ENCODE measurements around the gene SUFU. TPM values are rescaled to one million over a fixed set of nuclear protein-coding genes. Genes with fewer than 3 reads are reported as not detected.

SUFU gene
- total RNA-seq, 1 donor from 2014 or later = 14.3 TPM

GRCh38 chr10:102597131-102597991 is 93.6 kb downstream of the SUFU start:
- Histone ChIP-seq H3K27me3 (ENCODE audit: low read depth) (no peaks in the 10 kb centered on the region), H3K4me3 (no peak overlapping the region), H3K9me3 (no peaks in the 10 kb centered on the region), H3K27ac (peak overlapping the region; percentile 47), H3K36me3 (peaks cover 69% of the 10 kb centered on the region), H3K4me1 (peaks cover 73% of the 10 kb centered on the region)
- no peak for TF ChIP-seq CTCF (IDR thresholded peaks at IDR 0.05)
- DNase-seq = no peak
- ATAC-seq = peak in 1 of 2 donors; percentile 15
- intact Hi-C loops (cut with DNase I) = no loop called here

- ATAC-seq (no peak), DNase-seq (no peak)
- Histone ChIP-seq H3K4me3 (no peak overlapping the region), H3K27ac (peak overlapping the region; percentile 47), H3K27me3 (ENCODE audit: low read depth) (no peaks in the 10 kb centered on the region), H3K4me1 (peaks cover 82% of the 10 kb centered on the region), H3K9me3 (no peaks in the 10 kb centered on the region), H3K36me3 (peaks cover 74% of the 10 kb centered on the region)
- intact Hi-C loops (cut with DNase I) = no loop called here
- TF ChIP-seq CTCF (IDR thresholded peaks at IDR 0.05) = no peak
Measured at GRCh38 chr10:102598243-102598642, 94.5 kb downstream of the SUFU start.

- no peak for TF ChIP-seq CTCF (IDR thresholded peaks at IDR 0.05)
- H3K9me3 ChIP-seq = no peaks in the 10 kb centered on the region
- DNase-seq (no peak), ATAC-seq (peak; percentile 31 to 47)
- no peak overlapping the region for H3K4me3 ChIP-seq
- peaks cover 97% of the 10 kb centered on the region for H3K4me1 ChIP-seq
- peaks cover 74% of the 10 kb centered on the region for H3K36me3 ChIP-seq
- intact Hi-C loops (cut with DNase I) = no loop called here
- H3K27ac ChIP-seq = peak overlapping the region; percentile 74
- no peaks in the 10 kb centered on the region for H3K27me3 ChIP-seq (ENCODE audit: low read depth)
Measured at GRCh38 chr10:102599565-102600327, 96.0 kb downstream of the SUFU start.

- DNase-seq = no peak
- Histone ChIP-seq H3K4me1 (peaks cover 98% of the 10 kb centered on the region), H3K4me3 (no peak overlapping the region), H3K9me3 (no peaks in the 10 kb centered on the region), H3K27ac (peak overlapping the region; percentile 74), H3K27me3 (ENCODE audit: low read depth) (no peaks in the 10 kb centered on the region), H3K36me3 (peaks cover 70% of the 10 kb centered on the region)
- intact Hi-C loops (cut with DNase I) = no loop called here
- no peak for TF ChIP-seq CTCF (IDR thresholded peaks at IDR 0.05)
- no peak for ATAC-seq
Measured at GRCh38 chr10:102600816-102601215, 97.0 kb downstream of the SUFU start.

GRCh38 chr10:102601639-102602038 is 97.9 kb downstream of the SUFU start:
- TF ChIP-seq CTCF (IDR thresholded peaks at IDR 0.05) = no peak
- H3K4me3 ChIP-seq = no peak overlapping the region
- H3K4me1 ChIP-seq = peaks cover 90% of the 10 kb centered on the region
- ATAC-seq (no peak), DNase-seq (no peak)
- H3K27me3 ChIP-seq (ENCODE audit: low read depth) = no peaks in the 10 kb centered on the region
- H3K27ac ChIP-seq = peak overlapping the region; percentile 74
- intact Hi-C loops (cut with DNase I) = no loop called here
- H3K36me3 ChIP-seq = peaks cover 68% of the 10 kb centered on the region
- no peaks in the 10 kb centered on the region for H3K9me3 ChIP-seq
